GM19023 (cell line): ENCODE measurements around the gene GDNF.
"Not testable (repeated sequence)": the region's sequence is repeated elsewhere in the genome, so short reads cannot be mapped to it uniquely, and the experiment has no call there.

Source experiments
- ATAC-seq: cut with Tn5 transposase; IDR thresholded peaks from one replicate; pipeline ENCODE4 v1.9.1; 2021; ENCODE audit warnings: mild to moderate bottlenecking, moderate library complexity; ENCODE audit not compliant: unreplicated experiment

The GDNF gene

GRCh38 chr5:37823433-37824152 lies 16.2 kb downstream of the GDNF start:
- no peak for ATAC-seq

DNA sequence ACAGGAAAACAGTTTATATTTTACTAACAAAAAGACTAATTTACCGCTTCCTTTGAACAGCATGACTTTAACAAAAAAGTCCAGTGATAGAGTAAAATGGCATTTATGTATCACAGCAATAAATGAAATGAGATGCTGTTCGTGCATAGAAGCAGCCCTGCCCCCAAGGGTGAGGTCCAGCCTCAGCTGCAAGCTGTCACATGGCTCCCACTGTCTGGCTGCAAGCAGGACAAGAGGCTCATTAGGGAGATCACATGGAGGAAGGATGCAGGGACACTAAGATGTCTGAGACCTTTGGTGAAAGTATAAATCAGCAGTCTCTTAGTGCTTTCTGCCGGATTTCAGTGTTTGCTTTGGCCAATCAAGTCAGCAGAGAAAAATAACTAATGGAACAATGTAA lies 23.0 kb downstream of the GDNF start:
- ATAC-seq, result no peak

DNA sequence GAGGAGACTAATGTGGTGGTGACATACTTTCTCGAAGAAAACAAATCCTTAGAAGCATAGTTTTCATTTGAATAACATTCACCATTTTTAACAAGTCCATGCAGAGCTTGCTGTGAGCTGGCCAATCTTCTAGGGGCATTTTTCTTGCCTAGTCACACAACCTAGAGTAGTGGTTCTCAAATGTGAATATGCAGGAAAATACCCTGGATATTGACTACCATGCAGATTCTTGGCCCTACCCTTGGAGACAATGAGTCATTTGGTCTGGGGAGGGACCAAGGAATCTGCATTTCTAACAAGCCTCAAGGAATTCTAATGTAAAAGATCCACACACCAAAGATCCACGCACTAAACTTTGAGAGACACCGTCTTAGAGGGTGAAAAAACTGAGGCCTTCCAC lies 23.5 kb downstream of the GDNF start:
- ATAC-seq, result no peak

GRCh38 chr5:37815913-37816312 lies 23.9 kb downstream of the GDNF start:
- no peak for ATAC-seq

GRCh38 chr5:37814699-37815098 lies 25.1 kb downstream of the GDNF start:
- ATAC-seq, result peak; percentile 46

GRCh38 chr5:37812365-37812764 lies 27.5 kb downstream of the GDNF start:
- no peak for ATAC-seq

DNA sequence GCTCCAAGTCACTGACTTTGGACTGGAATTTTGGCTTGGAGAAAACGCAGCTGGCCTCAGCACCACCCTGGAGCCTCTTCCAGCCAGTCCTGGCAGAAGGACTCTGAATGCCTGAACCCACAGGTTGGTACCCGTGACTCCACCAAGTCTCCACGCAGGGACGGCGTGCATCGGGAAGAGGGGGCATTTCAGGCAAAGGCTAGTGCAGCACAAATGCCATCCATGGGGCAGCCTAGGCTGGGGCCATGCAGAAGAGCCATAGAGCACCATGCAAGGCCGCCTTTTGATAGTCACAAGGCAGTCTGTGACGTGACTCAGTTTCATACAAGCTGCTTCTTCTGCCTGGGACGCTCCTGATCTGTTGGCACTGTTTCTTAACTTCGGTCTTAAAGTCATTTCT lies 28.0 kb downstream of the GDNF start:
- ATAC-seq, result no peak

- ATAC-seq, result no peak
Observed at GRCh38 chr5:37810311-37810710, 29.5 kb downstream of the GDNF start.

DNA sequence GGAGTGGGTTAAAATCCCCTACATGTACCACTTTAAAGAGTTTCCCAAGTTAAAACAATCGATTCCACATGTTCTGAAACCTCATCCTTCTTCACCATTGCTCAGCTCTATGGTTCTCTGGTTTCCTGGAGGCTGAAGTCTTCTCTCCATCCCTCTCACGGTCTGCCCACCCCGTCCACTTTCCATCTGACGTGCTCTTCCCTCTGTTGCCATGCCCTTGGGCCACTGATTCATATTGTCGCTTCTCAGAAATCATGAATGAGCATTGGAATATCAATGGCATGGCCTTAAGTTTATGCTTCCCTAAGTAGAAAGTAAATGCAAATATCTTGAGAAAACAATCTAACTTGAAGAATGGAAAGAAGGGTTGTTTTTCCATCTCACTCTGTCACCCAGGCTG lies 30.9 kb downstream of the GDNF start:
- ATAC-seq, result no peak

DNA sequence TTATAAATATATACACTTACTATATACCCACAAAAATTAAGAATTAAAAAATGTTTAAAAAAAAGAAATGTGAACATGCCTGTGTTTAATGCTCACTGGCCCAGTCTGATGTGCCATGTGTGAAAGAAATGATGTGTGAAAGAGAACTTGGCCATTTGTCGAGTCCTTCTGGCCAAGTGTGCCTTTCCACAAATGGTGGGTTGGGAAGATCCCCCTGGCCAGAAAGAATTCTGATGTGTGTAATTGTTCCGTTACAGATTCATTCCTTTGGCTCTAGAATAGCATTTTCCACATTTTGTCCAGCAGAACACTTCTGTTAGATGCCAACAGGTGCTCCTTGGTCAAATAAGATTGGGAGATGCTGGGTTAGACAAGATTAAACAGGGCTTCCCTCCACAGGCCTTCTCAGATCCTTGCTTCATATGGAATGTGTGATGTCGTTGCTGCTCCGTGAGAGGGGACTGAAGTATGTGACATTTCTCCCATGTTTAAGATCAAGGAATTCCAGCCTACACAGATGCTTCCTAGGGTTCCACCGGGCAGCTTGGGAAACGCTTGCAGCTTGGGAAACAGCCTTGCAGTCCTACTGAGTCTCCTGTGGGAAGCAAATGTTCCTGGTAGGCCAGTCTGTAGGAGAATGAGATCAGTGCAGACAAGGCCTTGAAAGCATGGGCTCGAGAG lies 32.1 kb downstream of the GDNF start:
- no peak for ATAC-seq

- ATAC-seq, result no peak
Observed at GRCh38 chr5:37807015-37807414, 32.8 kb downstream of the GDNF start.

DNA sequence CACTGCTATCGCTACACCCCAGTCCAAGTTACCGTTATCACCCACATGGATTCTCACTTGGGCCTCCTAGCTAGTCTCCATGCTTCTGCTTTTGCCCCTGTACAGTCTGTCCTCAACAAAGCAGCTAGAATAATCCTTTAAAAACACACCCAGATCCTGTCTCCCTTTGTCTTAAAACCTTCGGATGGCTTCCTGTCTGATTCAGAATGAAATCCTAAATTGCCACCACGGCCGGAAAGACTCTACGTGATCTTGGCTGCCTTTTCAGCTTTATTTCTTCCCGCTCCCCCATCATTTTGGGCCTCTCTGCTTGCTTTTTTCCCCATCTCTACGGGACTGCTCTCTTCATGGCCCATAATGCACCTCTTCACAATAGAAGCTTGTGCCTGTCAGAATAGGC lies 33.4 kb downstream of the GDNF start:
- no peak for ATAC-seq

DNA sequence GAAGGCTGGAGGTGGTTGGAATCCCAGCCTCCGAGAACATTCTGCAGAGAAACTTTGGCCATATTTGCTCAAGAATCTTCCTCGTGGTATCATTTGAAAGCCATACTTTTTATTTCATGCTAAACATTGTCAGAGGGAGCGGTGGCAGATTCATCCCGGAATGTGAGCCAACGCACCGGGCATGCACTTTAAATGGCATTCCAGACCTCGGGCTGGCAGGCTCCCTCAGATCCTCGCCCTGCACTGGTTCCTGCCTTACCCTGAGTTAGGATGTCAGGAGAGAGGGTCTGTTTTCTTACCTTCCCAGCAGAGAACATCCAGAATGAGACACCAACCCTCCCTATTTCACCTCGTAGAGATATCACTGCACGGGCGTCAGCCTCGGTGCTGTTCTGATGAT lies 33.8 kb downstream of the GDNF start:
- no peak for ATAC-seq

DNA sequence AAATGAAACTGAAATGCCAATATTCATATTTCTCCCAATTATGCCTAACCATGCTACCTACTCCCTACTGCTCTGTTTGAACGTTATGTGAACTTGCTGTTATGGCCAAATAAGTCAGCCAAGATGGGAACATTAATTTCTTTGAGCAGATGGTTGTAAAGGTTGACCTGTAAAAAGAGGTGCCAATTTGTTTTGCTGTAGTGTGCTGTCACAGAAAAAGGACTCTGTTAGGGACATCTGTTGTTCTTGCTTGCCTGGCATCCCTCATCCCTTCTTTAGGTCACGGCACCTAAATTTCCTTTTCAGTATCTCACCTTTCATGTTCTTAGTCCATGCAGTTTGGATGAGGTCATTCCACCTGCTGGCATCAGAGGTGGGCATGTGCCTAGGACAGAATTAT lies 35.4 kb downstream of the GDNF start:
- ATAC-seq, result no peak

DNA sequence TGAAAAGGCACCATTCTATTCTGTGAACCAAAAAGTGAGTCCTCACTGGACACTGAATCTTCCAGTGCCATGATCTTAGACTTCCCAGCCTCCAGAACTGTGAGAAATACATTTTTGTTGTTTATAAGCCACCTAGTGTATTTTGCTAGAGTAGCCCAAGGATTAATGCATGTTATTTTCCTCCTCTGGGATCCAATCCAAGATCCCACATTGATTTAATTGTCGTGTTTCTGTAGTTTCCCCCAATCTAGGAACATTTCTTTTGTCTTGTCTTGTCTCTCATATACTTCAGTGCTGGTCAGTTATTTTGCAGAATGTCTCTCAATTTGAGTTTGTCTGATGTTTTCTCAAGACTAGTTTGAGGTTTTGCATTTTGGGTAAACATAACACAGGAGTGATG lies 36.4 kb downstream of the GDNF start:
- ATAC-seq, result no peak

GRCh38 chr5:37801521-37801920 lies 38.3 kb downstream of the GDNF start:
- no peak for ATAC-seq

DNA sequence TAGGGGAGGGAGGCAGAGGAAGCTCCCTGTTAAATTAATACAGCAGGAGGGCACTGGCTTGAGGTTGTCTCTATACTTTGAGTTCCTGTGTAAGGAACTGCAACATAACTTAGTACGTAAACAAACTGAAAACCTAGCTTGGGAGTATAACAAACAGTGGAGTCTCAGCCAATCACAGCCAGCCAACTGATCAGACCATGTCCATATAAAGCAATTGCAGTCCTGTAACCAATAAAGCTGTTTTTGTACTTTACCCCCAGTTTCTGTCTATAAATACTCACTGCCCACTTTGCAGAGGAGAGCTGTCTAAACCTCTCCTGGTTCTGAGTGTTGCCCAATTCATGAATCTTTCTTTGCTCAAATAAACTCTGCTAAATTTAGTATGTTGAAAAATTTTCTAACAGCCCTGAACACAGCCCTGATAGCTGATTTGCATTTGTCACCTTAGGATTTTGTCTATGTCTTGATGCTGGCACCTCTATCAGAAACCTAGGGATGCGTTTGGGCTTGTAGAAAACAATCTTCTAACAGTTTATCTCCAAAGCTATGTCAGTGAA lies 39.9 kb downstream of the GDNF start:
- ATAC-seq, result no peak

DNA sequence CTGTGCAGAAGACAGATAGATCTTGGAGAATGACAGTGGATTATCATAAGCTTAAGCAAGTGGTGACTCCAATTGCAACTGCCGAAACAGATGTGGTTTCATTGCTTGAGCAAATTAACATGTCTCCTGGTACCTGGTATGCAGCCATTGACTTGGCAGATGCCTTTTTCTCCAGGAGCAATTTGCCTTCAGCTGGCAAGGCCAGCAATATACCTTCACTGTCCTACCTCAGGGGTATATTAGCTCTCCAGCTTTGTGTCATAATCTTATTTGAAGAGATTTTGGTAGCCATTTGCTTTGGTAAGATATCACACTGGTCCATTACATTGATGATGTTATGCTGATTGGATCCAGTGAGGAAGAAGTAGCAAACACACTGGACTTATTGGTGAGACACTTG lies 43.4 kb downstream of the GDNF start:
- ATAC-seq, result not testable (repeated sequence)

- ATAC-seq, result not testable (repeated sequence)
Observed at GRCh38 chr5:37795292-37795691, 44.5 kb downstream of the GDNF start.

GRCh38 chr5:37792975-37793631 lies 46.7 kb downstream of the GDNF start:
- no peak for ATAC-seq

GRCh38 chr5:37791321-37791720 lies 48.5 kb downstream of the GDNF start:
- no peak for ATAC-seq

GRCh38 chr5:37789991-37790390 lies 49.9 kb downstream of the GDNF start:
- ATAC-seq, result no peak
